Duodenal mucosa (tissue), 2 donors: ENCODE data around the gene LGR6.
"Not testable (repeated sequence)": the region's sequence is repeated elsewhere in the genome, so short reads cannot be mapped to it uniquely, and the experiment has no call there.

Experiments used
- H3K27ac ChIP-seq: one replicate; pipeline ENCODE4 v1.7.0; 2013; ENCODE audit warnings: low read depth, low read length
- H3K27me3 ChIP-seq, 2 donors: one replicate each; pipeline ENCODE4 v1.7.0; 2013; ENCODE audit warnings: low read length in 2 of 2, control low read depth in 1 of 2; ENCODE audit not compliant: insufficient read depth in 2 of 2, control insufficient read depth in 1 of 2
- H3K36me3 ChIP-seq, 2 donors: one replicate each; pipeline ENCODE4 v1.7.0; 2013; ENCODE audit warnings: low read length in 2 of 2, control low read depth in 1 of 2; ENCODE audit not compliant: insufficient read depth in 2 of 2, control insufficient read depth in 1 of 2
- H3K4me1 ChIP-seq, 2 donors: one replicate each; pipeline ENCODE4 v1.7.0; 2013; ENCODE audit warnings: low read length in 2 of 2, control low read depth in 1 of 2; ENCODE audit not compliant: insufficient read depth in 2 of 2, control insufficient read depth in 1 of 2
- H3K4me3 ChIP-seq, 2 donors: one replicate each; pipeline ENCODE4 v1.7.0; 2013; ENCODE audit warnings: low read length in 2 of 2, low read depth in 1 of 2
- H3K9ac ChIP-seq, 2 donors: one replicate each; pipeline ENCODE4 v1.7.0; 2013; ENCODE audit warnings: low read length in 2 of 2, low read depth in 1 of 2
- H3K9me3 ChIP-seq, 2 donors: one replicate each; pipeline ENCODE4 v1.7.0; 2013; ENCODE audit warnings: low read length in 2 of 2, control low read depth in 1 of 2; ENCODE audit not compliant: control insufficient read depth in 1 of 2

Gene LGR6

GRCh38 chr1:202193614-202194327, at the start of gene LGR6:
TSS of gene LGR6 (plus strand) at chr1:202193799. CDS start at chr1:202193990, 191 bp downstream.
- Histone ChIP-seq H3K9me3 (no peaks in the 10 kb centered on the region), H3K27me3 (peaks cover 6 to 11% of the 10 kb centered on the region in 2 donors), H3K4me1 (peaks cover 18 to 23% of the 10 kb centered on the region in 2 donors), H3K9ac (no peak within 1 kb of the TSS), H3K27ac (no peak within 1 kb of the TSS), H3K4me3 (peak within 1 kb of the TSS; percentile 17 to 36), H3K36me3 (no peaks in the 10 kb centered on the region)

- Histone ChIP-seq H3K4me3 (peak within 1 kb of the TSS; percentile 88 to 97), H3K4me1 (peaks cover 19 to 22% of the 10 kb centered on the region in 2 donors), H3K27ac (peak within 1 kb of the TSS; percentile 74), H3K36me3 (no peaks in the 10 kb centered on the region), H3K9me3 (no peaks in the 10 kb centered on the region), H3K27me3 (no peaks in the 10 kb centered on the region), H3K9ac (peak within 1 kb of the TSS; percentile 88 to 92)
Observed at GRCh38 chr1:202144402-202145067, 49.1 kb upstream of the LGR6 start, which contains the start of gene ARL8A. TSS of gene ARL8A (minus strand) at chr1:202144737. CDS start at chr1:202144572, 165 bp downstream.

- Histone ChIP-seq H3K27ac (no peak overlapping the region), H3K4me1 (peaks cover 19 to 22% of the 10 kb centered on the region in 2 donors), H3K4me3 (peak overlapping the region; percentile 68 to 70), H3K9me3 (no peaks in the 10 kb centered on the region), H3K36me3 (no peaks in the 10 kb centered on the region), H3K27me3 (no peaks in the 10 kb centered on the region), H3K9ac (peak overlapping the region; percentile 63 to 77)
Observed at GRCh38 chr1:202145068-202145743, 48.4 kb upstream of the LGR6 start.

- not testable (repeated sequence) for H3K9me3 ChIP-seq, H3K9ac ChIP-seq, H3K27me3 ChIP-seq, H3K27ac ChIP-seq, H3K36me3 ChIP-seq
- peaks cover 19 to 22% of the 10 kb centered on the region in 2 donors for H3K4me1 ChIP-seq
- H3K4me3 ChIP-seq: peak overlapping the region in 1 of 2 donors; percentile 70
Observed at GRCh38 chr1:202145744-202146140, 47.9 kb upstream of the LGR6 start.

- Histone ChIP-seq H3K27ac (no peak overlapping the region), H3K4me3 (no peak overlapping the region), H3K9me3 (no peaks in the 10 kb centered on the region), H3K27me3 (no peaks in the 10 kb centered on the region), H3K4me1 (peaks cover 19 to 22% of the 10 kb centered on the region in 2 donors), H3K9ac (no peak overlapping the region), H3K36me3 (no peaks in the 10 kb centered on the region)
Observed at GRCh38 chr1:202146279-202146678, 47.3 kb upstream of the LGR6 start.

GRCh38 chr1:202146993-202147392, 46.6 kb upstream of the LGR6 start:
- H3K9me3 ChIP-seq: no peaks in the 10 kb centered on the region
- H3K27ac ChIP-seq: no peak overlapping the region
- no peaks in the 10 kb centered on the region for H3K36me3 ChIP-seq
- no peak overlapping the region for H3K9ac ChIP-seq
- H3K4me1 ChIP-seq: peaks cover 19 to 22% of the 10 kb centered on the region in 2 donors
- H3K27me3 ChIP-seq: no peaks in the 10 kb centered on the region
- no peak overlapping the region for H3K4me3 ChIP-seq

- Histone ChIP-seq H3K9ac (no peak overlapping the region), H3K4me1 (peaks cover 8 to 10% of the 10 kb centered on the region in 2 donors), H3K36me3 (no peaks in the 10 kb centered on the region), H3K4me3 (no peak overlapping the region), H3K9me3 (no peaks in the 10 kb centered on the region), H3K27me3 (no peaks in the 10 kb centered on the region), H3K27ac (no peak overlapping the region)
Observed at GRCh38 chr1:202148391-202148790, 45.2 kb upstream of the LGR6 start.

- Histone ChIP-seq H3K27me3 (no peaks in the 10 kb centered on the region), H3K9me3 (no peaks in the 10 kb centered on the region), H3K4me1 (peaks cover 7% of the 10 kb centered on the region in 2 donors), H3K27ac (no peak overlapping the region), H3K9ac (no peak overlapping the region), H3K36me3 (peaks cover 0 to 7% of the 10 kb centered on the region in 2 donors), H3K4me3 (no peak overlapping the region)
Observed at GRCh38 chr1:202149566-202149965, 44.0 kb upstream of the LGR6 start.

GRCh38 chr1:202150187-202150586, 43.4 kb upstream of the LGR6 start:
- H3K9me3 ChIP-seq: no peaks in the 10 kb centered on the region
- H3K36me3 ChIP-seq: peaks cover 0 to 7% of the 10 kb centered on the region in 2 donors
- H3K4me1 ChIP-seq: peaks cover 8% of the 10 kb centered on the region in 2 donors
- no peaks in the 10 kb centered on the region for H3K27me3 ChIP-seq
- no peak overlapping the region for H3K4me3 ChIP-seq
- no peak overlapping the region for H3K9ac ChIP-seq
- H3K27ac ChIP-seq: no peak overlapping the region

GRCh38 chr1:202150602-202151001, 43.0 kb upstream of the LGR6 start:
- no peaks in the 10 kb centered on the region for H3K27me3 ChIP-seq
- no peak overlapping the region for H3K4me3 ChIP-seq
- H3K9ac ChIP-seq: no peak overlapping the region
- H3K36me3 ChIP-seq: peaks cover 0 to 7% of the 10 kb centered on the region in 2 donors
- no peak overlapping the region for H3K27ac ChIP-seq
- H3K9me3 ChIP-seq: no peaks in the 10 kb centered on the region
- peaks cover 8% of the 10 kb centered on the region in 2 donors for H3K4me1 ChIP-seq
